ENCODE data around the gene ARHGEF4. TPM values are rescaled to one million over a fixed set of nuclear protein-coding genes. Genes with fewer than 3 reads are reported as not detected.

The ARHGEF4 gene
- total RNA-seq, 4 donors from 2014 or later, result 52.8 to 82.4 (median 73.3) TPM

DNA sequence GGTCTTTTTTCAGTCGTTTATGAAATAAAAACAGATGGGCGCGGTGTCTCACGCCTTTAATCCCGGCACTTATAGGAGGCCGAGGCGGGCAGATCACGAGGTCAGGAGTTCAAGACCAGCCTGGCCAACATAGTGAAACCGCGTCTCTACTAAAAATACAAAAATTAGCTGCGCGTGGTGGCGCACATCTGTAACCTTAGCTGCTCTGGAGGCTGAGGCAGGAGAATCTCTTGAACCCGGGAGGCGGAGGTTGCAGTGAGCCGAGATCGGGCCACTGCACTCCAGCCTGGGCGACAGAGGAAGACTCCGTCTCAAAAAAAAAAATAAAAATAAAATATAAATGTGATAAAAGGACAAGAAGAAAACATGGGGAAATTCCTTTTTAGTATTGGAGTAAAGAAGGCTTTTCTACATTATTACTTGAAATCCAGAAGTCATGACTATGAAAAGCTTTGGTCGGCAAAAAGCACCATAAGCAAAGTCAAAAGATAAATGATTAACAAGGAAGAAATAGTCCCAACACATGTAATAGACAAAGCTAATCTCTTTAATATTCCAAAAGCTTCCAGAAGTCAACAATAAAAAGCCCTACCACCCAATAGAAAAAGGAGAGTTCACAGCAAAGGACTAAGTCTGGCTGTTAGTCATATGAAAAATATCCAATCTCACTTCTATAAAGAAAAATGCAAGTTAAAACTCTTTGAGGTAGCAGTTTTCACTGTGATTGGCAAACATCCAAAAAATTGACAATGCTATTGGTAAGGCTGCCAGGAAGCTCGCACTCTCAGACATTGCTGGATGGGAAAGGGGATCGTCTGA lies 258.0 kb downstream of the ARHGEF4 start:
- intact Hi-C loops (cut with DNase I), result no loop called here
- 46 to 47% methylated on average over 20 to 22 of the region's 22 CpGs for WGBS, 2 donors
- Histone ChIP-seq H3K27me3 (no peaks in the 10 kb centered on the region), H3K4me3 (peak overlapping the region in 2 of 4 donors; percentile 80 to 88), H3K9me3 (no peaks in the 10 kb centered on the region), H3K36me3 (peaks cover 0 to 13% (median 0%) of the 10 kb centered on the region in 3 donors), H3K4me1 (peaks cover 3 to 38% (median 5%) of the 10 kb centered on the region in 3 donors), H3K27ac (peak overlapping the region in 3 of 4 donors; percentile 97 to 99 (median 98))
- TF ChIP-seq CTCF (IDR thresholded peaks at IDR 0.05) (no peak), POLR2A (IDR thresholded peaks at IDR 0.05) (no peak)
- DNase-seq, result no peak

Small RNA genes lying within 50 kb of the gene (small RNA-seq; reads per million reads assigned to genes)
- 0 reads per million in 4 donors for gene RF00423

Other genes starting within 250 kb of the ARHGEF4 start
- not detected for gene CFC1, start 237.3 kb upstream of the ARHGEF4 start, total RNA-seq
- gene POTEJ, start 225.5 kb upstream of the ARHGEF4 start, total RNA-seq, result not detected
- gene GPR148, start 107.8 kb upstream of the ARHGEF4 start, total RNA-seq, result not detected
- gene AMER3, start 81.4 kb upstream of the ARHGEF4 start, total RNA-seq, result not detected

Measured in esophagus squamous epithelium (tissue), 5 donors.